Gastroesophageal sphincter (tissue), 3 donors: Measurements from ENCODE around the gene SREBF2.

Source experiments
- CTCF ChIP-seq, 4 experiments: fragments of 200-600 bp in 2 of 4; fragments of 450-650 bp in 2 of 4; sonication (generic) in 1 of 4; IDR thresholded peaks; one replicate each; pipeline ENCODE4 v1.5.1; 2017 to 2019; ENCODE audit warnings: antibody characterized with exemption in 4 of 4, mild to moderate bottlenecking in 2 of 4, moderate library complexity in 2 of 4
- EP300 ChIP-seq: sonication (generic); formaldehyde crosslinking; IDR thresholded peaks from one replicate; pipeline ENCODE4 v1.6.1; 2017; ENCODE audit warnings: antibody characterized with exemption, mild to moderate bottlenecking
- POLR2A ChIP-seq, 2 donors: fragments of 450-650 bp; IDR thresholded peaks; one replicate each; pipeline ENCODE4 v1.6.1; 2017; ENCODE audit warnings: antibody characterized with exemption in 2 of 2, mild to moderate bottlenecking in 2 of 2, moderate library complexity in 1 of 2
- POLR2AphosphoS5 ChIP-seq: sonication (generic); formaldehyde crosslinking; IDR thresholded peaks from one replicate; pipeline ENCODE4 v1.6.1; 2017; ENCODE audit warnings: antibody characterized with exemption

- TF ChIP-seq CTCF (IDR thresholded peaks at IDR 0.05) = no peak
- TF ChIP-seq POLR2A (IDR thresholded peaks at IDR 0.05) = no peak
- TF ChIP-seq EP300 = no peak
- no peak for TF ChIP-seq POLR2AphosphoS5
Observed at GRCh38 chr22:41939981-41940831, 107.3 kb downstream of the SREBF2 start.
